KMS-11 (cell line): Measurements from ENCODE around the gene ATXN2L.
A peak's percentile ranks its signal among the peaks of the same experiment; 100 is the strongest.
"Not testable (repeated sequence)": the region's sequence is repeated elsewhere in the genome, so short reads cannot be mapped to it uniquely, and the experiment has no call there.

Source experiments
- H2AFZ ChIP-seq: fragments of 200-600 bp; sonication (generic); 2 replicates; pipeline ENCODE4 v1.6.1; 2016; ENCODE audit warnings: antibody characterized with exemption, mixed run types, low read depth
- H3K27ac ChIP-seq: fragments of 200-600 bp; sonication (generic); 2 replicates; pipeline ENCODE4 v1.6.1; 2016; ENCODE audit warnings: mild to moderate bottlenecking, mixed run types
- H3K27me3 ChIP-seq: fragments of 200-600 bp; sonication (generic); 2 replicates; pipeline ENCODE4 v1.6.1; 2017; ENCODE audit warnings: mild to moderate bottlenecking, low read depth, mixed run types, moderate library complexity; ENCODE audit not compliant: insufficient read depth
- H3K36me3 ChIP-seq: fragments of 200-600 bp; sonication (generic); 2 replicates; pipeline ENCODE4 v1.6.1; 2017; ENCODE audit warnings: mild to moderate bottlenecking, mixed run types; ENCODE audit not compliant: insufficient read depth
- H3K4me1 ChIP-seq: fragments of 200-600 bp; sonication (generic); 2 replicates; pipeline ENCODE4 v1.6.1; 2016; ENCODE audit warnings: mild to moderate bottlenecking, low read depth, mixed run types; ENCODE audit not compliant: poor library complexity, severe bottlenecking
- H3K4me2 ChIP-seq: fragments of 200-600 bp; sonication (generic); 2 replicates; pipeline ENCODE4 v1.7.0; 2016; ENCODE audit warnings: mild to moderate bottlenecking, mixed run types
- H3K4me3 ChIP-seq: fragments of 200-600 bp; sonication (generic); IDR thresholded peaks from 2 replicates; pipeline ENCODE4 v1.6.1; 2017; ENCODE audit warnings: low read depth, low read length, mixed read lengths; ENCODE audit not compliant: insufficient read depth
- H3K79me2 ChIP-seq: fragments of 200-600 bp; sonication (generic); 2 replicates; pipeline ENCODE4 v1.6.1; 2016; ENCODE audit warnings: low read depth, mixed run types; ENCODE audit not compliant: insufficient read depth
- H3K9ac ChIP-seq: fragments of 200-600 bp; sonication (generic); 2 replicates; pipeline ENCODE4 v1.6.1; 2016; ENCODE audit warnings: mild to moderate bottlenecking, mixed run types
- H4K20me1 ChIP-seq: fragments of 200-600 bp; sonication (generic); 2 replicates; pipeline ENCODE4 v1.6.1; 2016; ENCODE audit warnings: mild to moderate bottlenecking, mixed run types; ENCODE audit not compliant: insufficient read depth
- CTCF ChIP-seq: fragments of 200-600 bp; sonication (generic); conservative IDR thresholded peaks from 2 replicates; pipeline ENCODE4 v1.6.1; 2017; ENCODE audit warnings: low read depth, mild to moderate bottlenecking, antibody characterized with exemption, low read length, moderate library complexity, mixed read lengths

The ATXN2L gene

GRCh38 chr16:28880955-28881354 lies 58.2 kb downstream of the ATXN2L start:
- no peaks in the 10 kb centered on the region for H4K20me1 ChIP-seq
- no peak overlapping the region for H3K27ac ChIP-seq
- H2AFZ ChIP-seq = peak overlapping the region; percentile 83; the same call in 1 of the 2 replicates
- H3K4me3 ChIP-seq = no peak overlapping the region
- no peak overlapping the region for H3K9ac ChIP-seq
- TF ChIP-seq CTCF = no peak
- H3K79me2 ChIP-seq = no peaks in the 10 kb centered on the region
- no peaks in the 10 kb centered on the region for H3K27me3 ChIP-seq
- H3K4me2 ChIP-seq = no peak overlapping the region
- peaks cover 38% of the 10 kb centered on the region for H3K4me1 ChIP-seq
- H3K36me3 ChIP-seq = no peaks in the 10 kb centered on the region

GRCh38 chr16:28881565-28881964 lies 58.8 kb downstream of the ATXN2L start:
- H3K27ac ChIP-seq, H3K79me2 ChIP-seq, H3K4me3 ChIP-seq, H3K36me3 ChIP-seq, H3K4me2 ChIP-seq, H3K27me3 ChIP-seq, H4K20me1 ChIP-seq, H3K9ac ChIP-seq, H2AFZ ChIP-seq: not testable (repeated sequence)
- peaks cover 38% of the 10 kb centered on the region for H3K4me1 ChIP-seq

- H3K4me2 ChIP-seq = no peak overlapping the region
- H2AFZ ChIP-seq = no peak overlapping the region
- H3K79me2 ChIP-seq = no peaks in the 10 kb centered on the region
- H3K4me3 ChIP-seq = no peak overlapping the region
- H3K4me1 ChIP-seq = peaks cover 29% of the 10 kb centered on the region
- H4K20me1 ChIP-seq = no peaks in the 10 kb centered on the region
- H3K27me3 ChIP-seq = no peaks in the 10 kb centered on the region
- H3K9ac ChIP-seq = no peak overlapping the region
- TF ChIP-seq CTCF = no peak
- no peaks in the 10 kb centered on the region for H3K36me3 ChIP-seq
- no peak overlapping the region for H3K27ac ChIP-seq
These were observed 59.9 kb downstream of the ATXN2L start for GRCh38 chr16:28882551-28883160.

GRCh38 chr16:28883221-28883996 lies 60.6 kb downstream of the ATXN2L start:
- no peak overlapping the region for H3K9ac ChIP-seq
- no peak overlapping the region for H3K27ac ChIP-seq
- no peak overlapping the region for H3K4me3 ChIP-seq
- H3K27me3 ChIP-seq = no peaks in the 10 kb centered on the region
- H3K79me2 ChIP-seq = no peaks in the 10 kb centered on the region
- H3K36me3 ChIP-seq = no peaks in the 10 kb centered on the region
- no peak overlapping the region for H3K4me2 ChIP-seq
- TF ChIP-seq CTCF = no peak
- no peak overlapping the region for H2AFZ ChIP-seq
- peaks cover 21% of the 10 kb centered on the region for H3K4me1 ChIP-seq
- no peaks in the 10 kb centered on the region for H4K20me1 ChIP-seq

GRCh38 chr16:28884045-28884444 lies 61.2 kb downstream of the ATXN2L start:
- H3K27ac ChIP-seq = no peak overlapping the region
- no peak overlapping the region for H3K4me2 ChIP-seq
- no peaks in the 10 kb centered on the region for H3K27me3 ChIP-seq

More at GRCh38 chr16:28884045-28884444, 61.2 kb downstream of the ATXN2L start:
- H2AFZ ChIP-seq = no peak overlapping the region
- no peak overlapping the region for H3K4me3 ChIP-seq
- H4K20me1 ChIP-seq = no peaks in the 10 kb centered on the region
- H3K36me3 ChIP-seq = no peaks in the 10 kb centered on the region
- peaks cover 15% of the 10 kb centered on the region for H3K4me1 ChIP-seq
- no peaks in the 10 kb centered on the region for H3K79me2 ChIP-seq
- TF ChIP-seq CTCF = no peak
- H3K9ac ChIP-seq = no peak overlapping the region
